ENCODE measurements around the gene ARAP2.

- TF ChIP-seq CTCF (conservative IDR thresholded peaks at IDR 0.05; ENCODE audit: low read depth, low read length) (no peak), EZH2 (IDR thresholded peaks at IDR 0.05; ENCODE audit: low read length, unreplicated experiment) (no peak)
Measured at GRCh38 chr4:36043241-36043640, 201.1 kb downstream of the ARAP2 start.

Measured in PC-3 (cell line).